ENCODE results near the gene MCM6.

DNA sequence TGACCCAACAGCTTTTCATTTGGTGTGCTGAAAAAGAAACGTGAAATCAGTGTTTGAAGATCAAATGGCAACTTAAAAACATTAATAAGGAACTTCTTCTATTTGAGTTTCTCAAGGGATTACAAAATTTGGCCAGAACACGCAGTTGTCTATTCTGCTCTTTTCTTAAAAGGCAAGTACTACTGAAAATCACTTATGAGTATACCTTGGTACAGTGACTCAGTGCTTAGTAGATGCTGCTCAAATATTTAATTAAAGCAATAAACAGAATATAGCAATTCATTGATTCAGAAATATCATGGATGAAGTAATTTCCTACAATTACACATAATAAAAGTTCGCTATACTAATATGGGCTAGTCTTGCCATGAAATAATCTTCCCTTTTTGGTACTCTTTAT lies 38.2 kb upstream of the MCM6 start:
- TF ChIP-seq EZH2 (IDR thresholded peaks at IDR 0.05; ENCODE audit: insufficient read depth, low read length), result no peak
- TF ChIP-seq, protein P1, sequence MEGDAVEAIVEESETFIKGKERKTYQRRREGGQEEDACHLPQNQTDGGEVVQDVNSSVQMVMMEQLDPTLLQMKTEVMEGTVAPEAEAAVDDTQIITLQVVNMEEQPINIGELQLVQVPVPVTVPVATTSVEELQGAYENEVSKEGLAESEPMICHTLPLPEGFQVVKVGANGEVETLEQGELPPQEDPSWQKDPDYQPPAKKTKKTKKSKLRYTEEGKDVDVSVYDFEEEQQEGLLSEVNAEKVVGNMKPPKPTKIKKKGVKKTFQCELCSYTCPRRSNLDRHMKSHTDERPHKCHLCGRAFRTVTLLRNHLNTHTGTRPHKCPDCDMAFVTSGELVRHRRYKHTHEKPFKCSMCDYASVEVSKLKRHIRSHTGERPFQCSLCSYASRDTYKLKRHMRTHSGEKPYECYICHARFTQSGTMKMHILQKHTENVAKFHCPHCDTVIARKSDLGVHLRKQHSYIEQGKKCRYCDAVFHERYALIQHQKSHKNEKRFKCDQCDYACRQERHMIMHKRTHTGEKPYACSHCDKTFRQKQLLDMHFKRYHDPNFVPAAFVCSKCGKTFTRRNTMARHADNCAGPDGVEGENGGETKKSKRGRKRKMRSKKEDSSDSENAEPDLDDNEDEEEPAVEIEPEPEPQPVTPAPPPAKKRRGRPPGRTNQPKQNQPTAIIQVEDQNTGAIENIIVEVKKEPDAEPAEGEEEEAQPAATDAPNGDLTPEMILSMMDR (IDR thresholded peaks at IDR 0.05; ENCODE audit: insufficient read depth, low read depth, low read length), result no peak

All from astrocyte (in vitro differentiated cells and primary cell).